Suprapubic skin (tissue), 4 donors: ENCODE data around the gene EEF1A1. TPM values are rescaled to one million over a fixed set of nuclear protein-coding genes. Genes with fewer than 3 reads are reported as not detected.
"Not testable (repeated sequence)": the region's sequence is repeated elsewhere in the genome, so short reads cannot be mapped to it uniquely, and the experiment has no call there.

Source experiments
- DNase-seq, 2 donors: peaks; one replicate each; pipeline ENCODE4 v3.0.0-alpha.2; 2019; ENCODE audit warnings: low spot score in 2 of 2
- H3K27ac ChIP-seq: fragments of 200-600 bp; sonication (generic); one replicate; pipeline ENCODE4 v1.5.1; 2019
- H3K27me3 ChIP-seq: fragments of 200-600 bp; sonication (generic); one replicate; pipeline ENCODE4 v1.5.1; 2019
- H3K36me3 ChIP-seq: fragments of 200-600 bp; sonication (generic); one replicate; pipeline ENCODE4 v1.5.1; 2019
- H3K4me1 ChIP-seq: fragments of 200-600 bp; sonication (generic); one replicate; pipeline ENCODE4 v1.5.1; 2019
- H3K4me3 ChIP-seq: fragments of 200-600 bp; sonication (generic); one replicate; pipeline ENCODE4 v1.5.1; 2019; ENCODE audit warnings: mild to moderate bottlenecking
- H3K9me3 ChIP-seq: fragments of 200-600 bp; sonication (generic); one replicate; pipeline ENCODE4 v1.5.1; 2019
- CTCF ChIP-seq, 2 donors: fragments of 200-600 bp in 1 of 2; fragments of 450-650 bp in 1 of 2; sonication (generic) in 1 of 2; IDR thresholded peaks; one replicate each; pipeline ENCODE4 v1.5.1; 2016 to 2019; ENCODE audit warnings: antibody characterized with exemption in 2 of 2, mild to moderate bottlenecking in 1 of 2, moderate library complexity in 1 of 2
- EP300 ChIP-seq: sonication (generic); formaldehyde crosslinking; IDR thresholded peaks from one replicate; pipeline ENCODE4 v1.6.1; 2017; ENCODE audit warnings: antibody characterized with exemption
- POLR2A ChIP-seq, 2 donors: fragments of 450-650 bp; IDR thresholded peaks; one replicate each; pipeline ENCODE4 v1.6.1; 2017; ENCODE audit warnings: antibody characterized with exemption in 2 of 2, mild to moderate bottlenecking in 2 of 2, moderate library complexity in 2 of 2
- POLR2AphosphoS5 ChIP-seq, 3 donors: sonication (generic); formaldehyde crosslinking; IDR thresholded peaks; one replicate each; pipeline ENCODE4 v1.6.1; 2017; ENCODE audit warnings: antibody characterized with exemption in 3 of 3
- WGBS: methylation state at CpG from one replicate; pipeline ENCODE4 v1.1.5; 2018; 5-methylcytosine and 5-hydroxymethylcytosine counted together
- total RNA-seq, 4 donors: library from RNA; depleted of rRNA; stranded (reverse); fragments of >200 nt; gene quantifications; one replicate each; pipeline ENCODE4 v1.1.0, GENCODE V29; 2016

The EEF1A1 gene
- total RNA-seq, 4 donors from 2014 or later: 8,061 to 12,310 (median 11,939) TPM

GRCh38 chr6:73509851-73510250 lies 11.0 kb downstream of the EEF1A1 start:
- H3K4me3 ChIP-seq: no peak overlapping the region
- no peaks in the 10 kb centered on the region for H3K4me1 ChIP-seq
- 91% methylated on average over 1 of the region's 1 CpG for WGBS
- H3K27ac ChIP-seq: no peak overlapping the region
- no peaks in the 10 kb centered on the region for H3K27me3 ChIP-seq
- peaks cover 19% of the 10 kb centered on the region for H3K36me3 ChIP-seq
- TF ChIP-seq POLR2A (IDR thresholded peaks at IDR 0.05) (no peak), POLR2AphosphoS5 (IDR thresholded peaks at IDR 0.05) (no peak), CTCF (IDR thresholded peaks at IDR 0.05) (no peak), EP300 (no peak)
- no peaks in the 10 kb centered on the region for H3K9me3 ChIP-seq
- DNase-seq: no peak

GRCh38 chr6:73508776-73509175 lies 12.1 kb downstream of the EEF1A1 start:
- no peak overlapping the region for H3K27ac ChIP-seq
- DNase-seq: no peak
- 45% methylated on average over 1 of the region's 1 CpG for WGBS
- TF ChIP-seq POLR2AphosphoS5 (IDR thresholded peaks at IDR 0.05) (no peak), CTCF (IDR thresholded peaks at IDR 0.05) (no peak), POLR2A (IDR thresholded peaks at IDR 0.05) (no peak), EP300 (no peak)
- no peaks in the 10 kb centered on the region for H3K4me1 ChIP-seq
- peaks cover 19% of the 10 kb centered on the region for H3K36me3 ChIP-seq
- H3K4me3 ChIP-seq: no peak overlapping the region
- no peaks in the 10 kb centered on the region for H3K9me3 ChIP-seq
- H3K27me3 ChIP-seq: no peaks in the 10 kb centered on the region

GRCh38 chr6:73506246-73506645 lies 14.6 kb downstream of the EEF1A1 start:
- Histone ChIP-seq H3K27me3 (no peaks in the 10 kb centered on the region), H3K4me1 (no peaks in the 10 kb centered on the region), H3K36me3 (peaks cover 29% of the 10 kb centered on the region), H3K27ac (no peak overlapping the region), H3K4me3 (no peak overlapping the region), H3K9me3 (no peaks in the 10 kb centered on the region)
- 90% methylated on average over 6 of the region's 6 CpGs for WGBS
- DNase-seq: no peak
- TF ChIP-seq EP300: no peak
- no peak for TF ChIP-seq CTCF (IDR thresholded peaks at IDR 0.05)
- TF ChIP-seq POLR2A (IDR thresholded peaks at IDR 0.05): no peak
- TF ChIP-seq POLR2AphosphoS5 (IDR thresholded peaks at IDR 0.05): no peak

GRCh38 chr6:73505705-73506104 lies 15.1 kb downstream of the EEF1A1 start:
- 87% methylated on average over 8 of the region's 8 CpGs for WGBS
- not testable (repeated sequence) for H3K9me3 ChIP-seq, DNase-seq, H3K4me1 ChIP-seq, H3K27ac ChIP-seq, H3K4me3 ChIP-seq, H3K27me3 ChIP-seq
- peaks cover 35% of the 10 kb centered on the region for H3K36me3 ChIP-seq

GRCh38 chr6:73505142-73505541 lies 15.7 kb downstream of the EEF1A1 start:
- Histone ChIP-seq H3K9me3 (no peaks in the 10 kb centered on the region), H3K27ac (no peak overlapping the region)

More at GRCh38 chr6:73505142-73505541, 15.7 kb downstream of the EEF1A1 start:
- Histone ChIP-seq H3K4me3 (no peak overlapping the region), H3K4me1 (no peaks in the 10 kb centered on the region), H3K27me3 (no peaks in the 10 kb centered on the region), H3K36me3 (peaks cover 39% of the 10 kb centered on the region)
- TF ChIP-seq POLR2A (IDR thresholded peaks at IDR 0.05) (no peak), EP300 (no peak), POLR2AphosphoS5 (IDR thresholded peaks at IDR 0.05) (no peak), CTCF (IDR thresholded peaks at IDR 0.05) (no peak)
- no peak for DNase-seq
